Duodenal mucosa (tissue), 2 donors: ENCODE data around the gene TTLL3.

Source experiments
- H3K27ac ChIP-seq: one replicate; pipeline ENCODE4 v1.7.0; 2013; ENCODE audit warnings: low read depth, low read length
- H3K27me3 ChIP-seq, 2 donors: one replicate each; pipeline ENCODE4 v1.7.0; 2013; ENCODE audit warnings: low read length in 2 of 2, control low read depth in 1 of 2; ENCODE audit not compliant: insufficient read depth in 2 of 2, control insufficient read depth in 1 of 2
- H3K36me3 ChIP-seq, 2 donors: one replicate each; pipeline ENCODE4 v1.7.0; 2013; ENCODE audit warnings: low read length in 2 of 2, control low read depth in 1 of 2; ENCODE audit not compliant: insufficient read depth in 2 of 2, control insufficient read depth in 1 of 2
- H3K4me1 ChIP-seq, 2 donors: one replicate each; pipeline ENCODE4 v1.7.0; 2013; ENCODE audit warnings: low read length in 2 of 2, control low read depth in 1 of 2; ENCODE audit not compliant: insufficient read depth in 2 of 2, control insufficient read depth in 1 of 2
- H3K4me3 ChIP-seq, 2 donors: one replicate each; pipeline ENCODE4 v1.7.0; 2013; ENCODE audit warnings: low read length in 2 of 2, low read depth in 1 of 2
- H3K9ac ChIP-seq, 2 donors: one replicate each; pipeline ENCODE4 v1.7.0; 2013; ENCODE audit warnings: low read length in 2 of 2, low read depth in 1 of 2
- H3K9me3 ChIP-seq, 2 donors: one replicate each; pipeline ENCODE4 v1.7.0; 2013; ENCODE audit warnings: low read length in 2 of 2, control low read depth in 1 of 2; ENCODE audit not compliant: control insufficient read depth in 1 of 2

The TTLL3 gene

DNA sequence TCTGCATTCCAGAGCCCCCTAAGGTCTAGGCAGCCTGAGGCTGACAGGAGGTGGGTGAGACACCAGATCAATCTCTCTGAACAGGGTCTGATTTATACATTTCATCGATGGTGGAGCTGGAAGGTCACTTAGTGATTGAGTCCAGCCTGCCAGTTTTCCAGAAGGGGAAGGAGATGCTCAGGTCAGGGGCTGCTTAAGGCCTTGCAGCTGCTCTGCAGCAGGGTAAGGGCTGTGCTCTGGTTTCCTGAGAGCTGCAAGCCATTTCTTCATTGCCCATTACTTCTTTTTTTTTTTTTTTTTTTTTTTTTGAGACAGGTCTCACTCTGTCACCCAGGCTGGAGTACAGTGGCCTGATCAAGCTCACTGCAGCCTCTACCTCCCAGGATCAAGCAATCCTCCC lies 28.5 kb upstream of the TTLL3 start:
- Histone ChIP-seq H3K4me3 (no peak overlapping the region), H3K27me3 (no peaks in the 10 kb centered on the region), H3K27ac (no peak overlapping the region), H3K4me1 (peaks cover 43 to 45% of the 10 kb centered on the region in 2 donors), H3K9ac (no peak overlapping the region), H3K36me3 (peaks cover 20 to 34% of the 10 kb centered on the region in 2 donors), H3K9me3 (no peaks in the 10 kb centered on the region)

DNA sequence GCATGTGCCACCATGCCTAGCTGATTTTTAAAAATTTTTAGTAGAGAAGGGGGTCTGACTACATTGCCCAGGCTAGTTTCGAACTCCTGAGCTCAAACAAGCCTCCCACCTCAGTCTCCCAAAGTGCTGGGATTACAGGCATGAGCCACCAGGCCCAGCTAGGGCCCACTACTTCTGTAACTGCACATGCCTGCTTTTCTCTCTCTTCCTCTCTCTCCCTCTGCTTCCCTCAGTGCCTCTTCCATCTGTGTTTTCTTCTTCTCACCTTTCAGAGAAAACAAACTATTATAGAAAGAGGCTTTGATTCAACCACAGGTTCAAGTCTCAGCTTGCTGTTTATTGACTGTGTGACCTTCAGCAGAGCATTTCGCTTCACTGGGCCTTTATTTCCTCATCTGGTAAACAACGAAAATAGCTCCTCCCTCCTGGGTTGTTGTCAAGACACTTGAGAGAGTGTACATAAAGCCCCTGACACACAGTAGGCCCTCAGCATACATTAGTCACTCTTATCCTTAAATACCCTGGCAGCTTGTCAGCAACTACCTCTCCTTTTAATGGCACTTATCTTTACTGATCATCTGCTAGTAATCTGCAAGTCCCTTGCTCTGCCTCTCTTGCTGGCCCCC lies 28.0 kb upstream of the TTLL3 start:
- Histone ChIP-seq H3K27me3 (no peaks in the 10 kb centered on the region), H3K4me3 (no peak overlapping the region), H3K9me3 (no peaks in the 10 kb centered on the region), H3K4me1 (peaks cover 43 to 45% of the 10 kb centered on the region in 2 donors), H3K9ac (no peak overlapping the region), H3K27ac (no peak overlapping the region), H3K36me3 (peaks cover 20 to 38% of the 10 kb centered on the region in 2 donors)

DNA sequence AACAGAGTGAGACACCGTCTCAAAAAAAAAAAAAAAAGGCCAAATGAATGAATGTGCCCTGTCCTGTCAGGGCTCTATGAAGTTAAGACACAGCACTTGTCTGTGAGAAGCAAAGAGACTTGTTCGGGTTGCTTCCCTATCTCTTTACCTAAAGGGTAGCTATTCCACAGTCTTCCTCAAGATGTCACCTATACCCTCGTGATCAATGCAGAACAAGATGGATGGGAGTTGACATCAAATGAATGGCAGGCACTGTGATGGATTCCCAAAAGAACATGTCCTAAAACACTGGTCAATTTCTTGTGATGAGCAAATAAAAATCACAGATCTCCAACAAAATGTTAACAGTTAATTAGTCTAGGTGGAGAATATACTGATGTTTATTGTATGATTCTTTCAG lies 27.3 kb upstream of the TTLL3 start:
- Histone ChIP-seq H3K4me1 (peaks cover 37 to 41% of the 10 kb centered on the region in 2 donors), H3K4me3 (no peak overlapping the region), H3K9me3 (no peaks in the 10 kb centered on the region), H3K36me3 (peaks cover 25 to 45% of the 10 kb centered on the region in 2 donors), H3K27ac (no peak overlapping the region), H3K9ac (no peak overlapping the region), H3K27me3 (no peaks in the 10 kb centered on the region)

DNA sequence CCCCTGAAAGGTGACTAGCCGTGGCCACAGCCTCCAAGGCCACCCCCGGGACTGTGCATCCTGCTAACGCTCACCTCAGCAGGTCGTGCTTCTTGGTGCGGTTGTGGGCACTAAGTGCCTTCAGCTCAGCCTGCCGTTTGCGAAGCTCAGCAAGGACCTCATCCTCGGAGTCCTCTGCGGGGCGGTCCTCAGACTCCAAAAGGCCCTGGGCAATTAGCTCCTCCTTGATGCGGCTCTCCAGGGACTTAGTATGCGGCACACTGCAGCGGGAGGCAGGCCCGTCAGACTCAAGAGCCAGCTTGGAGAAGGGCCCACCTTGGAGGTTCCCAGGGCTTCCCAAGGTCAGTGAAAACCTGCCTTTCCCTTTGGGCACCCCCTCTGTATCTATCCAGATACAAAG lies 26.1 kb upstream of the TTLL3 start:
- H3K27me3 ChIP-seq, result no peaks in the 10 kb centered on the region
- H3K36me3 ChIP-seq, result peaks cover 25 to 49% of the 10 kb centered on the region in 2 donors
- peaks cover 25 to 31% of the 10 kb centered on the region in 2 donors for H3K4me1 ChIP-seq
- no peak overlapping the region for H3K9ac ChIP-seq
- no peak overlapping the region for H3K27ac ChIP-seq
- no peaks in the 10 kb centered on the region for H3K9me3 ChIP-seq
- H3K4me3 ChIP-seq, result no peak overlapping the region

DNA sequence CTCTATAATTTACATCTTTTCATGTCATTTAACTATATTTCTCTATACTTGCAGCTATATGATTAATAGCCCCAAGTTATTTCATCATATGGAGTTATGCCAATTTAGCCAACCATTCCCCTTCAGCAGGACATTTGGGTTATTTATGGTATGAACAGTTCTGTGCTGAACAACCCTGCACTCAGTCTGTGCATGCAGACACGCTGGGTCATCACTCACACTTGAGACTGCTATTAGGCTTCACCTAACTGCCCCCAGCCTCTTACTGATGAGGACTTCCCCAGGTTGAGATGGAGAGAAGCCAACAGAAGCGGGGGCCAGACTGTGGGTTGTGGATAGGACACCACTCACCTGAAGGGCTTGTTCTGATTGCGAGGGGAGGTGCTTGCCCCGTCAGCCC lies 25.1 kb upstream of the TTLL3 start:
- H3K4me3 ChIP-seq, result no peak overlapping the region
- no peaks in the 10 kb centered on the region for H3K9me3 ChIP-seq
- H3K27ac ChIP-seq, result no peak overlapping the region
- peaks cover 29 to 53% of the 10 kb centered on the region in 2 donors for H3K36me3 ChIP-seq
- H3K9ac ChIP-seq, result no peak overlapping the region
- H3K27me3 ChIP-seq, result no peaks in the 10 kb centered on the region
- peaks cover 15 to 21% of the 10 kb centered on the region in 2 donors for H3K4me1 ChIP-seq

DNA sequence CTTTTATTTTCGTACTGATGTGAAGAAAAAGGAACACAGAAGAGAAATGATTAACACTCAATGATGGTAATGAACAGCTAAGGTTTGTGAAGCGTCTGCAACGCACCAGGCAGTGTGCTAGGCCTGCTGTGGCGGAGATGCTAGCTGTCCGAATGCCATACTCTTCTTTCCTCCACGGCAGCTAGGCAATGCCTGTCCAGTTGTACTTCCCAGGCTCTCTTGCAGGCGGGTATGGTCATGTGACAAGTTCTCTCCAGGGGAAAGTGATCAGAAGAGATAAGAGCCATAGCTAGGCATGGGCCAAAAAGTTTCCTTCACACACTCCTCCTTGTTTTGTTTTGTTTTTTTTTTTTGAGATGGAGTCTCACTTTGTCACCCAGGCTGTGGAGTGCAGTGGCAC lies 24.5 kb upstream of the TTLL3 start:
- no peak overlapping the region for H3K27ac ChIP-seq
- H3K36me3 ChIP-seq, result peaks cover 29 to 60% of the 10 kb centered on the region in 2 donors
- no peaks in the 10 kb centered on the region for H3K9me3 ChIP-seq
- no peaks in the 10 kb centered on the region for H3K27me3 ChIP-seq
- no peak overlapping the region for H3K4me3 ChIP-seq
- H3K9ac ChIP-seq, result no peak overlapping the region
- H3K4me1 ChIP-seq, result peaks cover 9 to 18% of the 10 kb centered on the region in 2 donors

DNA sequence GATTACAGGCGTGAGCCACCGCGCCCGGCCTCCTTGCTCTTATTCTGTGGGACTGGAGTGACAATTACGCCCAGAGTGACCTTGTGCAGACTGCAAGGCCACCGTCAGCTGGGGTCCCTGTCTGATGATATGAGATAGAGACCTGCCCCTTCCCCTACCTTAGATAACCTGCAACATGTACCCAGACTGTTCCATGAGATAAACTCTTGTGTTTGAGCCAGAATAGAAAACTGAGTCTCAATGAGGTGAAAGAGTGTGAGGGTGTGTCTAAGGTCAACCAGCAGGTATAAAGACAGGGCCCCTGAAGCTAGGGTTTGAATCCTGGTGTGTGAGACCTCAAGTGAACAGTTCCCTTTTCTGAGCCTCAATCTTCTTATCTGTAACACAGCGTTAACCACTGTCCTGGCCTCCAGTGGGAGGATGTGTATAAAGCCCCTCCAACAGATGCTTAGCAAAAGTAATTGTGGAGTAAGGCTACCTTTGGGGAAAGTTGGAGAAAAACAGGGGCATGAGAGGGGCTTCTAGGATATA lies 23.8 kb upstream of the TTLL3 start:
- Histone ChIP-seq H3K9ac (no peak overlapping the region), H3K4me1 (peaks cover 3 to 18% of the 10 kb centered on the region in 2 donors)

DNA sequence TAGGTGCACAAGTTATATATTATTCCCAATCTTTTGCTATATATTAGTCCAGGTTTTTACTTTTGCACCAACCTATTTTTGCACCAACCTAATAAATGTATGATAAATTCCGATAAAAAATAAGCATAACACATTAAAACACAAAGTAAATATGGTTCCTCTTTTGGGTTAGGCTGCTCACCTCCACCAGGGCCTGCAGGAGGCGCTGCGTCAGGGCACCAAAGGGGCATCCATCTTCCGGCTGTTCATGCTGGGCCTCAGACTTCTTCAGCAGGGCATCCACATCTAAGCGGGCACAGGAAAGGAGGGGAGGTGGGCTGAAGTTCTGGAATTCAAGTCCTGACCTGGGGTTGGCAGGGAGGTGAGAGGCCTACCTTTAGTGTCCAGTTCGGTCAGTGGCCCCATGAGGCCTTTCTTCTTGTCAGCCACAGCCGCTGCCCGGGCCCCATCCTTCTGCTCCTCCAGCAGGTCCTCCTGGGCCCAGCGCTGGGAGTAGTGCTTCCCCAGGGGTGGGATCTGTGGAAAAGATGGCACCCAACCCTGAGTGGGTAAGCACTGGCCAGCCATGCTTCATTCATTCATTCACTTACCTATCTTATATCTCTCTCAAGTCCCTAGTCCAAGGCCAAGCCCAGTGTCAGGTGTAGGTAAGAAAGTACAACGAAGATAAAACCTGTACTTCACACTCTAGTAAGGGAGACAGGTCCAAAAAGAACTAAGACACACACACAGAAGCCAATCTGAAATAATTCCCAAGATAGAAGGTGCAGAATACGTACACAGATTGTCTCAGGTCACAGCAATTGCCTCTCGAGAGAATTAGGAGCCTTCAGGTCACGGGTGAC lies 23.0 kb upstream of the TTLL3 start:
- no peak overlapping the region for H3K4me3 ChIP-seq
- H3K27me3 ChIP-seq, result no peaks in the 10 kb centered on the region
- H3K9me3 ChIP-seq, result no peaks in the 10 kb centered on the region
- H3K27ac ChIP-seq, result no peak overlapping the region
- peaks cover 6 to 20% of the 10 kb centered on the region in 2 donors for H3K4me1 ChIP-seq
- peaks cover 27 to 61% of the 10 kb centered on the region in 2 donors for H3K36me3 ChIP-seq
- H3K9ac ChIP-seq, result no peak overlapping the region

More for the DNA sequence above, 23.8 kb upstream of the TTLL3 start:
- Histone ChIP-seq H3K36me3 (peaks cover 29 to 64% of the 10 kb centered on the region in 2 donors), H3K27ac (no peak overlapping the region), H3K9me3 (no peaks in the 10 kb centered on the region), H3K4me3 (no peak overlapping the region), H3K27me3 (no peaks in the 10 kb centered on the region)

DNA sequence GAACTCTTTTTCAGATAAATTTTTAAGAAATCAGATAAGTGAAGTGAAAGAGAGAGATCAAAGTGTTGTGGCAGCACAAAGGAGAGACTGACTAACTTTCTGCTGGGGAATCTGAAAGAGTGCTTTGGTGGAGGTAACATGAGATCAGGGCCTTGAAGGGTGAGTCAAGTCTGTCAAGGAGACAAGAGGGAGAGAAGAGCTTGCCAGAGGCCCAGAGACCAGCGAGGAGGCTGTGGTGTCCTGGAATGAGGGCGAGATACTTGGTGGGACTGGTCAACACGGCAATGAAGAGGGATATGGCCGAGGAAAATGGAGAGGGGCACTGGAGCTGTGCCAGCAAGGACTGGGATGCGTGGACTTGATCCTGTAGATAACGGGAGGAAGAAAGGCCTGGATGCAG lies 22.3 kb upstream of the TTLL3 start:
- Histone ChIP-seq H3K9ac (no peak overlapping the region), H3K27ac (no peak overlapping the region), H3K36me3 (peaks cover 21 to 56% of the 10 kb centered on the region in 2 donors), H3K4me1 (peaks cover 6 to 20% of the 10 kb centered on the region in 2 donors), H3K27me3 (no peaks in the 10 kb centered on the region), H3K9me3 (no peaks in the 10 kb centered on the region), H3K4me3 (no peak overlapping the region)

DNA sequence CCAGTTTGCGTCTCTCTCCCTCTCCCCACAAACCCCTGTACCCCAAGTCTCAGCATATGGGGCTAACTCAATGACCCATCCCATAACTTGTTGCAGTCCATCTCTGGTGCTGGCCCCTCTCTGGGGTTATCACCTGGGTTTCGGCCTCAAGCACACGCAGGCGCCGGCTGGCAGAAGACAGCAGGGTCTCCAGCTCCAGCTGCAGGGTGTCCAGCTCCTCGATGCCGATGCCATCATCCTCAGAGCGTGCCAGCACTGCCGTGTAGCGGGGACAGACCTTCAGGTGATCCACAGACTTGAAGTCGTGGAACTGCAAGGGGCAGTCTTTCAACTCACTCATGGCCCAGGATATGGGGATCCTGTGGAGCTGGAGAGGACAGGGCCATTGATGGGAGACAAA lies 18.9 kb upstream of the TTLL3 start:
- Histone ChIP-seq H3K4me3 (peak overlapping the region in 1 of 2 donors; percentile 96), H3K27ac (no peak overlapping the region), H3K9ac (peak overlapping the region in 1 of 2 donors; percentile 99), H3K9me3 (no peaks in the 10 kb centered on the region), H3K36me3 (peaks cover 17 to 48% of the 10 kb centered on the region in 2 donors), H3K4me1 (peaks cover 17 to 35% of the 10 kb centered on the region in 2 donors), H3K27me3 (no peaks in the 10 kb centered on the region)
